B cell (primary cell): ENCODE results near the gene DHTKD1. TPM values are rescaled to one million over a fixed set of nuclear protein-coding genes. Genes with fewer than 3 reads are reported as not detected.

Experiments used
- ATAC-seq: fragments of 200-7000 bp; cut with Tn5 transposase; one replicate; pipeline ENCODE4 v1.10.0; 2021; ENCODE audit warnings: low read depth, mild to moderate bottlenecking, moderate number of reproducible peaks, moderate library complexity
- CTCF ChIA-PET: fragments of 350-600 bp; sonication (Branson Sonifier 250); formaldehyde crosslinking; loops from one replicate; lab custom pipeline; 2021; ENCODE audit warnings: antibody characterized with exemption, inconsistent platforms; lab: Charles Lee
- POLR2A ChIA-PET: fragments of 350-600 bp; sonication (Branson Sonifier 250); formaldehyde crosslinking; loops from one replicate; lab custom pipeline; 2021; ENCODE audit warnings: antibody characterized with exemption; lab: Charles Lee
- DNase-seq: peaks from one replicate; pipeline ENCODE4 v3.0.0; 2013
- H2AFZ ChIP-seq: 2 replicates; pipeline ENCODE4 v1.6.1; 2012; ENCODE audit warnings: mild to moderate bottlenecking, low read depth, low read length; ENCODE audit not compliant: insufficient read depth, poor library complexity, severe bottlenecking
- H3K27ac ChIP-seq, 2 donors: 1 replicate in 1 of 2; 2 replicates in 1 of 2; pipeline ENCODE4 v1.5.1; 2012 to 2013; ENCODE audit warnings: low read length in 2 of 2, mild to moderate bottlenecking in 2 of 2, moderate library complexity in 1 of 2
- H3K27me3 ChIP-seq, 4 experiments: fragments of 200-600 bp in 1 of 4; sonication (generic) in 1 of 4; replicated peaks in 1 of 4; 1 replicate in 2 of 4; 2 replicates in 2 of 4; pipeline versions ENCODE4 v1.6.1 to v1.7.0; 2013 to 2016; ENCODE audit warnings: low read length in 3 of 4, mild to moderate bottlenecking in 2 of 4, mixed read lengths in 1 of 4, moderate library complexity in 1 of 4; ENCODE audit not compliant: insufficient read depth in 4 of 4, control insufficient read depth in 3 of 4; ENCODE audit errors: control extremely low read depth in 1 of 4
- H3K36me3 ChIP-seq, 2 experiments: replicated peaks in 1 of 2; 1 replicate in 1 of 2; 2 replicates in 1 of 2; pipeline versions ENCODE4 v1.6.1 to v1.7.1; 2013; ENCODE audit warnings: low read length in 1 of 2; ENCODE audit not compliant: insufficient read depth in 2 of 2, control insufficient read depth in 1 of 2; ENCODE audit errors: control extremely low read depth in 1 of 2, extremely low read depth in 1 of 2
- H3K4me1 ChIP-seq, 2 donors: fragments of 200-600 bp in 1 of 2; sonication (generic) in 1 of 2; 1 replicate in 1 of 2; 2 replicates in 1 of 2; pipeline versions ENCODE4 v1.5.1 to v1.6.1; 2013 to 2017; ENCODE audit warnings: low read length in 2 of 2; ENCODE audit not compliant: control insufficient read depth in 2 of 2, insufficient read depth in 2 of 2
- H3K4me2 ChIP-seq: replicated peaks from 2 replicates; pipeline ENCODE3; 2012; ENCODE audit warnings: mild to moderate bottlenecking, low read depth, low read length; ENCODE audit not compliant: poor library complexity, severe bottlenecking
- H3K4me3 ChIP-seq, 5 experiments: fragments of 200-600 bp in 1 of 5; sonication (generic) in 1 of 5; 1 replicate in 3 of 5; 2 replicates in 2 of 5; pipeline versions ENCODE4 v1.5.1 to v1.7.0; 2011 to 2016; ENCODE audit warnings: low read length in 4 of 5, mild to moderate bottlenecking in 4 of 5, low read depth in 2 of 5, control low read depth in 1 of 5, moderate library complexity in 1 of 5; ENCODE audit not compliant: insufficient read depth in 1 of 5; ENCODE audit errors: control extremely low read depth in 1 of 5, extremely low read depth in 1 of 5
- H3K79me2 ChIP-seq: fragments of 200-600 bp; sonication (generic); one replicate; pipeline ENCODE4 v1.6.0; 2016; ENCODE audit warnings: low read length; ENCODE audit not compliant: control insufficient read depth, insufficient read depth
- H3K9ac ChIP-seq: fragments of 200-600 bp; sonication (generic); 2 replicates; pipeline ENCODE4 v1.6.1; 2017; ENCODE audit warnings: mild to moderate bottlenecking, low read length, moderate library complexity
- H3K9me3 ChIP-seq, 3 donors: one replicate each; pipeline versions ENCODE4 v1.6.1 to v1.7.1; 2013; ENCODE audit warnings: low read length in 2 of 3; ENCODE audit not compliant: control insufficient read depth in 2 of 3, insufficient read depth in 1 of 3; ENCODE audit errors: control extremely low read depth in 1 of 3
- H4K20me1 ChIP-seq: 2 replicates; pipeline ENCODE4 v1.6.0; 2012; ENCODE audit warnings: mild to moderate bottlenecking, low read length; ENCODE audit not compliant: insufficient read depth, control insufficient read depth, poor library complexity, severe bottlenecking
- H3K27ac Mint-ChIP-seq: one replicate; pipeline ENCODE4 v1.8.0; 2021; ENCODE audit warnings: mixed read lengths
- H3K27me3 Mint-ChIP-seq: one replicate; pipeline ENCODE4 v1.8.0; 2021; ENCODE audit warnings: mixed read lengths
- H3K4me1 Mint-ChIP-seq: one replicate; pipeline ENCODE4 v1.8.0; 2021; ENCODE audit warnings: mixed read lengths
- H3K4me3 Mint-ChIP-seq: one replicate; pipeline ENCODE4 v1.8.0; 2021; ENCODE audit warnings: mixed read lengths
- H3K9me3 Mint-ChIP-seq: one replicate; pipeline ENCODE4 v1.8.0; 2022; ENCODE audit warnings: mixed read lengths; ENCODE audit not compliant: insufficient read depth
- EZH2 ChIP-seq: IDR thresholded peaks from 2 replicates; pipeline ENCODE4 v1.6.1; 2012; ENCODE audit warnings: borderline replicate concordance, low read depth, mild to moderate bottlenecking, moderate library complexity, low read length; ENCODE audit not compliant: insufficient read depth, poor library complexity, severe bottlenecking
- WGBS: methylation state at CpG from one replicate; pipeline ENCODE4 v1.1.5; 2013; ENCODE audit warnings: missing lambda C conversion rate; ENCODE audit not compliant: insufficient coverage; 5-methylcytosine and 5-hydroxymethylcytosine counted together
- intact Hi-C: fragments of 100-400 bp; cut with micrococcal nuclease; formaldehyde crosslinking; loops from one replicate; pipeline ENCODE4 v1.10.0; 2022
- polyA plus RNA-seq: library from polyadenylated mRNA; depleted of rRNA; stranded (reverse); fragments of >200 nt; gene quantifications from 2 replicates; pipeline ENCODE4 v1.2.3, GENCODE V29; 2012
- total RNA-seq, 2 donors: library from RNA; stranded (reverse); fragments of 120-200 nt in 1 of 2; gene quantifications; 1 replicate in 1 of 2; 2 replicates in 1 of 2; pipeline versions ENCODE4 v1.2.3 to v1.2.4, GENCODE V29; 2013 to 2022
- TF ChIP-seq, protein P1 (sequence below): fragments of 200-600 bp; IDR thresholded peaks from one replicate; pipeline ENCODE4 v1.8.0; 2022; ENCODE audit warnings: antibody characterized with exemption, mild to moderate bottlenecking

DHTKD1 gene
- total and polyA plus RNA-seq, 2 donors (not counting 1 experiment from before 2014, with no cell fraction given) = 22.7 to 72.3 TPM

DNA sequence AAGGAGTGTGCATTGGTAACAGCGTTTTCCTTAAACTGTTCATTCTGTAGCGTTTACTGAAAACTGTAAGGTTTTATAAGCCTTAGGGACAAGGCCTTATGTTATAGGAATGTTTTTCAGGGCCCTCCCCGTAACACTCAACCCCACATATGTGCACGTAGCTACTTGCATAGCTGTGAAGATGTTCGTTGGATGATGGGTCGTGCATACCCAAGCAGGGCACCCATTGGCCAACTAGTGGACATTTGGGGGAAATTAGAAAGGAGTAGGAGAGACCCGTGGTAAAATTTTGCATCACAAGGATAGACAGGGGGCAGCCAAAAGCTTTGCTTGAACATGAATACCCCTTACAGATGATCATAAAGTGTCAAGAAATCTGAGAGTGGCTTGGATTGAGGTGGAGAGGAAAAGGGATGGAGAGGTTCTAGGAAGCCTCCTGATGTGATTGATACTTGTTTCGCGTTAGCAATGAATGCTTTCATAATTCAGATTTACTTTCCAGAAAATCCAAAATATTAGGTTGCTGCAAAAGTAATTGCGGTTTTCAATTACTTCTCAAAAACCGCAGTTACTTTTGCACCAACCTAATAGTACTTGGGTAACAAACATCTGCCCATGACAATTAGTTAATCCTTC, 61.6 kb downstream of the DHTKD1 start:
- no peak for TF ChIP-seq EZH2
- TF ChIP-seq, protein P1, sequence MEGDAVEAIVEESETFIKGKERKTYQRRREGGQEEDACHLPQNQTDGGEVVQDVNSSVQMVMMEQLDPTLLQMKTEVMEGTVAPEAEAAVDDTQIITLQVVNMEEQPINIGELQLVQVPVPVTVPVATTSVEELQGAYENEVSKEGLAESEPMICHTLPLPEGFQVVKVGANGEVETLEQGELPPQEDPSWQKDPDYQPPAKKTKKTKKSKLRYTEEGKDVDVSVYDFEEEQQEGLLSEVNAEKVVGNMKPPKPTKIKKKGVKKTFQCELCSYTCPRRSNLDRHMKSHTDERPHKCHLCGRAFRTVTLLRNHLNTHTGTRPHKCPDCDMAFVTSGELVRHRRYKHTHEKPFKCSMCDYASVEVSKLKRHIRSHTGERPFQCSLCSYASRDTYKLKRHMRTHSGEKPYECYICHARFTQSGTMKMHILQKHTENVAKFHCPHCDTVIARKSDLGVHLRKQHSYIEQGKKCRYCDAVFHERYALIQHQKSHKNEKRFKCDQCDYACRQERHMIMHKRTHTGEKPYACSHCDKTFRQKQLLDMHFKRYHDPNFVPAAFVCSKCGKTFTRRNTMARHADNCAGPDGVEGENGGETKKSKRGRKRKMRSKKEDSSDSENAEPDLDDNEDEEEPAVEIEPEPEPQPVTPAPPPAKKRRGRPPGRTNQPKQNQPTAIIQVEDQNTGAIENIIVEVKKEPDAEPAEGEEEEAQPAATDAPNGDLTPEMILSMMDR = peak; percentile 69
- peak; percentile 79 for DNase-seq
- Mint-ChIP-seq H3K27ac (peak overlapping the region; percentile 87), H3K4me1 (peaks cover 15% of the 10 kb centered on the region), H3K4me3 (peak overlapping the region; percentile 95), H3K9me3 (no peaks in the 10 kb centered on the region), H3K27me3 (no peaks in the 10 kb centered on the region)
- Histone ChIP-seq H3K79me2 (peaks cover 28% of the 10 kb centered on the region), H3K27me3 (no peaks in the 10 kb centered on the region), H3K9ac (peak overlapping the region; percentile 88), H3K27ac (peak overlapping the region; percentile 11 to 92), H3K36me3 (peaks cover 0 to 4% of the 10 kb centered on the region in 2 experiments), H3K4me3 (peak overlapping the region; percentile 61 to 91 (median 85)), H2AFZ (peak overlapping the region; percentile 98), H3K9me3 (peaks cover 0 to 4% (median 0%) of the 10 kb centered on the region in 3 donors), H3K4me1 (peaks cover 9 to 16% of the 10 kb centered on the region in 2 donors), H3K4me2 (peak overlapping the region; percentile 94), H4K20me1 (no peaks in the 10 kb centered on the region)
- ChIA-PET CTCF (interaction anchor here (0.6 to 1.2 kb wide), 10 partner anchors 9 to 526 kb away, joined by 3 to 5 read pairs (median 3); partner anchors contain the start of genes CDC123, NUDT5 and UPF2), POLR2A (interaction anchor here (0.8 kb wide), 1 partner anchor 87 kb away, joined by 3 read pairs; no protein-coding TSS in a partner anchor)
- ATAC-seq = peak; percentile 22
- intact Hi-C loops = loop anchor here (1.0 to 5.0 kb wide), 3 partner anchors 65 to 526 kb away; partner anchors contain the start of gene NUDT5
- 26% methylated on average over 4 of the region's 11 CpGs for WGBS

DNA sequence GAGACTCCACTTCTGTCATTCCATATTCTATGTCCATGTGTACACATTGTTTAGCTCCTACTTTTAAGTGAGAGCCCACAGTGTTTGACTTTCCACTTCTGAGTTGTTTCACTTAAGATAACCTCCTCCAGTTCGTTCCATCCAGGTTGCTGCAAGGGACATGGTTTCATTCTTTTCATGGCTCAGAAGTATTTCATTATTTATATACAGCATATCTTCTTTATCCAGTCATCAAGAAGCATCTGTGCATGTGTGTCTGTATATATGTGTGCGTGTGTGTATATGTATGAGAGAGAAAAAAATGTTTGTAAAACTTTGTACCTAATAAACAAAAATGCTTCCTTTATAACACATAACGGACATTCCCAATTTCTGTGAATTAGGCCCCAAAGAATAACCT, 66.9 kb downstream of the DHTKD1 start:
- intact Hi-C loops = no loop called here
- peaks cover 3 to 12% of the 10 kb centered on the region in 2 experiments for H3K36me3 ChIP-seq
- H2AFZ ChIP-seq = no peak overlapping the region
- no peak overlapping the region for H3K9ac ChIP-seq
- peaks cover 0 to under 1% of the 10 kb centered on the region in 2 donors for H3K4me1 ChIP-seq
- H3K4me3 Mint-ChIP-seq = no peak overlapping the region
- H3K27ac ChIP-seq = no peak overlapping the region
- DNase-seq = no peak
- H3K27me3 ChIP-seq = no peaks in the 10 kb centered on the region
- no peaks in the 10 kb centered on the region for H3K4me1 Mint-ChIP-seq
- H3K9me3 ChIP-seq = no peaks in the 10 kb centered on the region
- H3K27me3 Mint-ChIP-seq = no peaks in the 10 kb centered on the region
- no peak for ATAC-seq
- H3K79me2 ChIP-seq = peaks cover 16% of the 10 kb centered on the region
- TF ChIP-seq EZH2 = no peak
- TF ChIP-seq, protein P1 = no peak
- no peaks in the 10 kb centered on the region for H3K9me3 Mint-ChIP-seq
- no peaks in the 10 kb centered on the region for H4K20me1 ChIP-seq
- WGBS = no CpG with 5 or more reads among the region's 3 CpGs
- ChIA-PET CTCF (interaction anchor here (0.9 to 1.8 kb wide), 3 partner anchors 10 to 576 kb away, joined by 3 read pairs; no protein-coding TSS in a partner anchor), POLR2A (no interaction called here)
- no peak overlapping the region for H3K27ac Mint-ChIP-seq
- no peak overlapping the region for H3K4me2 ChIP-seq
- H3K4me3 ChIP-seq = no peak overlapping the region
